GM08714 (cell line): ENCODE measurements around the gene TEX22.

Source experiments
- H3K4me3 ChIP-seq: fragments of 200-500 bp; sonication (Bioruptor generic); 2 replicates; pipeline ENCODE4 v1.5.1; 2014; ENCODE audit warnings: mild to moderate bottlenecking, low read length, inconsistent platforms
- ZNF274 ChIP-seq: IDR thresholded peaks from 2 replicates; pipeline ENCODE4 v1.6.1; 2012; ENCODE audit warnings: mild to moderate bottlenecking, low read depth, low read length

TEX22 gene

GRCh38 chr14:105447651-105448640 lies 49.6 kb downstream of the TEX22 start:
- TF ChIP-seq ZNF274, result no peak
- no peak overlapping the region for H3K4me3 ChIP-seq

DNA sequence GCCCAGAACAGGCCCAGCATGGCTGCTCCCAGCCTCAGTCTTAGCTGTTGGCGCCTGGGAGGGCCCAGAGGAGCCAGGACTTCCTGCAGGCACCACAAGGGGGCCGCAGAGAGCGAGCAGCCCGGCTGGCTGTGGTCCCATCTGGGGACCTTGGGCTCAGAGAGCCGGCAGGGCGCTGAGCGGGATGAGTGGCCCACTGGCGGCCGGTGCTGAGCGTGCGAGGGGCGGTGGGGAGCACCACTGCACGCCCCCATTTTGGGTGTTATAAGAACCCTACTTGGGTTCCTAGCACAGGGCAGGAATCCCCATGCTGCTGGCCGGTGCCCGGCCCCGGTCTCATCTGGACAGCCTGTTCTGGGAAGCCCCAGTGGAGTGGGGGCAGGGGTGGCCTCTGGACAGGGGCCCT lies 50.4 kb downstream of the TEX22 start:
- no peak overlapping the region for H3K4me3 ChIP-seq
- TF ChIP-seq ZNF274, result no peak

GRCh38 chr14:105449276-105450122 lies 51.2 kb downstream of the TEX22 start:
- H3K4me3 ChIP-seq, result no peak overlapping the region
- no peak for TF ChIP-seq ZNF274

- TF ChIP-seq ZNF274, result no peak
- no peak overlapping the region for H3K4me3 ChIP-seq
Observed at GRCh38 chr14:105450123-105450505, 51.8 kb downstream of the TEX22 start.

GRCh38 chr14:105450864-105451720 lies 52.8 kb downstream of the TEX22 start:
- no peak overlapping the region for H3K4me3 ChIP-seq
- TF ChIP-seq ZNF274, result no peak

DNA sequence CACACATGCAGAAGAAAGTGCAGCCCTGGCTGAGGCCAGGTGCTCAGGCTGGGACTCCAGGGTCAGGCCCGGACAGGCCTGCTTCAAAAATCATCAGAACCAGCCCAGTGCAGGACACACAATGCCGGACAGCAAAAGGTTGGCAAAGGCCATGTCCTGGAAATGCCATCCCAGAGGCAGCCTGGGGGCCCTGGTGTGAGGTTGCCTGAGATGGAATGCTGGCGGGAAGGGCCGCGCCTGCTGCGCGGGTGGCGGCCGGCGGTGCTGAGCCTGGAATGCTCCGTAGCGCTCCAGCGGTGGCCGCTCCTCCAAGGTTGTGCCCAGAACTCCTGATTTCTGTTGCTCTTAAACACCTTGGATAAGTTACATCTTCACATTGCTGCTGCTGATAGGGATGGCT lies 54.6 kb downstream of the TEX22 start:
- no peak for TF ChIP-seq ZNF274
- no peak overlapping the region for H3K4me3 ChIP-seq

DNA sequence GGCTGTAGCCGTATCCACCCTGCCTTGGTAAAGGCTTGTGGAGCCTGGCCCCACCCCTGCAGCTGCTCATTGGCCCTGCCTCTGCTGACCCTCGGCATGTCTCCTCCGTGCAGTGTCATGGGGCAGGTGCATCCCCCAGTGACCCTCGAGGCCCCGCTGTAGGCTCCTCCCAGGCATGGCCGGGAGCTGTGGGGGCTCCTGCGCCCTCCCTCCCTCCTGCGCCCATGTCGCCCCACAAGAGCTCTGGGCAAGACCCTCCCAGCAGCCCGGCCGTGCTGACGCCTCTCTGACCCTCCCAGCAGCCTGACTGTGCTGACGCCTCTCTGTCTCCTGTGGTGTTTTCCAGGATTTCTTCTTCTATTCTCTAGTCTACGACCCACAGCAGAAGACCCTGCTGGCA lies 55.5 kb downstream of the TEX22 start:
- H3K4me3 ChIP-seq, result no peak overlapping the region
- TF ChIP-seq ZNF274, result no peak

GRCh38 chr14:105455086-105455640 lies 56.8 kb downstream of the TEX22 start:
- no peak for TF ChIP-seq ZNF274
- H3K4me3 ChIP-seq, result no peak overlapping the region

- no peak overlapping the region for H3K4me3 ChIP-seq
- no peak for TF ChIP-seq ZNF274
Observed at GRCh38 chr14:105455766-105456660, 57.7 kb downstream of the TEX22 start.

DNA sequence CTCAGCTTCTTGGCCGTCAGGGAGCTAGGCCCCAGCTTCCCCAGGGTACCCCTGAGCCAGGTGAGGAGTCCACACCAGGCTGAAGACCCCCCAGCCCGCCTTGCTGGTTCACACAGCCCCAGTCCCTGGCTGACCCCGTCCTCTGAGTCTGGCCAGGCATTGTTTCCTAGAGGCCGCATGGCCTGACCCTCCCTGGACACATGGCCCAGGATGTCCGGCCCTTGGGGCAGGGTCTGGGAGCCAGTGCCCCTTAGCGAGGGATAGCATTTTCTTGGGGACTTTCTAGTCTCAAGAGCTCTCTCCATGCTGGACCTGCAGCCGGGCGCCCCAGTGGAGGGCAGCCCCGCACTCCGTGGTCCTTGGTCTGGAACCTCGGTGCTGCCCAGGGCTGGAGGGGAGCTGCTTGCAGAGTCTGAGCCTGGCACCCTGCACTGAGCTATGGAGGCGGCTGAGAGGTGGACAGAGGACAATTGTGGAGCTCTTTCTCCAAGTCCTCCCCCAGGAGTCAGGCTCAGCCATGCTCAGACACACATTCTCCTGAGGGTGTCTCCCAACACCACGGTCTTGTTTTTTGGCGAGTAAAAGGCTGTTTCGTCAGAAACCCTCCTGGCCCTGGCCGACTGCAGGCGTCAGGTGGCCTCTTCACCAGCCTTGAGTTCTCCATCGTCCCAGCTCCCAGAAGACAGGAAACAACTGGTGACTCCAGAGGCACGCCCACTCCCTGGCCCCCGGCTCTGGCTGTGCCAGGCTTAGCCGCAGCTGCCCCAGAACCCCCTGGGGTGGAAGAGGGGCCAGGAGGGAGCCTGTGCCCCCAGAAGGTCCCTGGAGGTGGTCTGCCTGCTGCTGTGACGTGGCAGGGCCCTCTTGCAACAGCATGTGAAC lies 58.6 kb downstream of the TEX22 start:
- no peak overlapping the region for H3K4me3 ChIP-seq
- no peak for TF ChIP-seq ZNF274

GRCh38 chr14:105458010-105458409 lies 59.7 kb downstream of the TEX22 start:
- no peak for TF ChIP-seq ZNF274
- H3K4me3 ChIP-seq, result no peak overlapping the region

- no peak for TF ChIP-seq ZNF274
- no peak overlapping the region for H3K4me3 ChIP-seq
Observed at GRCh38 chr14:105458571-105458970, 60.2 kb downstream of the TEX22 start.
